ENCODE results near the gene CACNB4.
"Not testable (repeated sequence)": the region's sequence is repeated elsewhere in the genome, so short reads cannot be mapped to it uniquely, and the experiment has no call there.

Gene CACNB4

DNA sequence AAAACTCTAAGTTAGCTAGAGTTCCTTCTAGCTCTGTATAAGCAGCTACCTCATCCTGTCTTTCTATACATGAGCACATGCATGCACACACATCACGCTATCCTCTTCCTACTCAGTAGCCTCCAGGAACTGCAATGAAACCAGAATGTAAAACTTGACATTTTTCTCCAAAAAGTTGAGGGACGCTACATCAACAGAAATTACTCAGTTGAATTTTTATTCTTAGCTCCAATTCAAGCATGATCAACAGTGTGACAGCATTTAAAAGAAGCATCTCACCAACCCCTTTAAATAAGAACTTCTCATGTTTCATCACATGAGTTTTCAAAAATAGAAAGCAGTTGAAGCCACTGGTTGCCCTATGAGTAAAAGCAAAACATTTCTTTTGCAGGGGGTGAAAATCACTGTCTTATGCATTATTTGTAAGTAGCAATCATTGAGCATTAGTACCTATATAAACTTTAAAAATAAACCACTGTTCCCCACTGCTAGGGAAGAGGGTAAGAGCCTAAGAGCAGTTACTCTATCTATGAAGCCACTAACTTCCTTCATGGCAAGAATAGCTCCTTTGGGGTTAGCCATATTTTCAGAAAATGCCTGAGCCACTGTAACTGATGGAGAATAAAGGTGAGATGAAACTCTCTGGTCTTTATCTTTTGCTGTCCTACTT is 192.7 kb downstream of the CACNB4 start:
- DNase-seq (ENCODE audit: low read depth in 2 of 2) = no peak

DNA sequence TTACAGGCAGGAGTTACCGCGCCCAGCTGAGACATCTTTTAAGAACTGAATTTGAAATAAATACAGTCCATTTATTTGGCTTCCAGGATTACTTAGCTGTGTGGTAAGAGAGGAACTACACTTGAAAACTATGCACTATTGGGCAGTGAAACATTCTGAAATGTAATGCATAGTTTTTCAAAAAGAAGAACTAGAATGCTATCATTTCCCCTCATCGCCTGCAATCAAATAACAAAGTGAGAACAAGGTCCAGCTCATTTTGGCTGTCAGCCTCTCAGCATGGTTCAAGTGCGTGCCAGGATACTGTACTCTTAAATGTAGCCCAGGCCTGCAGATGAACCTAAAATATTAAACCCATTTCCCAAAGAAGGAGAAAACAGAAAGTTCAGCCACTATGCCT is 194.0 kb downstream of the CACNB4 start:
- no peak for DNase-seq (ENCODE audit: low read depth in 2 of 2)

DNA sequence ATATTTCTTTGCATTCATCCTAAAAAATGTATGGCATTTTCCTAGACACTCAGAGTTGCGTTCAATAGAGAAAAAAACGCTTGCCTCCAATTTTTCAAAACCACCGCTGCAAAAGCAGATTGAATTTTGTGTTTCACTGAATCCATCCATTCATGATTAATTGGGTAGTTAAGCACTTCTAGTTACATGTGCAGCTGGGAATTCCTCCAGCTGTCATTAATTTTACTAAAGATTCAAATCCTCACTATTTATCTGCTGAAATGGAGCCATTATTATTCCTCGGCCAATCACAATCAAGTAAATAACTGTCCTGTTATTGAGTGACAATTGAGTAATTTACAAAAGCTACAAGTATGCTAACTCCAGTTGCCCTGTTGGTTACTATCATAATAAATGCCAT is 194.8 kb downstream of the CACNB4 start:
- no peak for DNase-seq (ENCODE audit: low read depth in 2 of 2)

DNA sequence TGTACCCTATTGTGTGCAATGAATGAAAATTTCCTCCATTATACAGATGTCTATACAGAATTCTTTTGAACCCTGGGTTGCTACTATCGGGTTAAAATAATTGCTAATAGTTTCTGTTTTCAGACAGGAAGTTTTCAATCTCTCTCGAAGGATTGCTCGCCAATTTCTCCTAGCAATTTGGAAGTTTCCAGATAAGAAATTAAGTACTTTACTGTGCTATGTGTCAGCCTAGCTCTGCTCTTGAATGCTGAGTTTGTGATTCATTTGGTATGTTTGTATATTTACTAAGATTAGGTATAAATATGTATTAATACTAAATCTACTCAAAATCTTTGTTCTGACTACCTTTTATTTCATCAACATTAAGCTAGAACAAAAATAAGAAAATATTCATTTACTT is 196.0 kb downstream of the CACNB4 start:
- no peak for DNase-seq (ENCODE audit: low read depth in 2 of 2)

DNA sequence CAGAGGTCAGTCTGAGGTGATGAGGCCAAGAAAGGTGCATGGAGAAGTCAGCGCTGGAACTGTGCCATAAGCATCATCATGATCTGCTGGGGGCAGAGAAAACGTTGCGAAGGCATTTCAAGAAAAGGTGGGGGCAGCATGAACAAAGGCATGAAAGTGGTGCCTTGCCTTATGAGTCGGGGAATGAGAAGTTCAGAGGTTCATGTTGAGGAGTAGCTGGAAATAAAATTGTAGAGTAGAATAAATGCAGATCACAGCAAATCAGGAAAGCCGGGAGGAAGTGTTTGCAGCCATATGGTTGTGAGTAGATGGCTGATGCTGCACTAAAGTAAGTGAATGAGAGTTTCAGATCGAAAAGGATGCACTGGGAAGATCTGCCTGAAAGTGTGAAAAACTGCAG is 198.5 kb downstream of the CACNB4 start:
- DNase-seq (ENCODE audit: low read depth in 2 of 2) = no peak

DNA sequence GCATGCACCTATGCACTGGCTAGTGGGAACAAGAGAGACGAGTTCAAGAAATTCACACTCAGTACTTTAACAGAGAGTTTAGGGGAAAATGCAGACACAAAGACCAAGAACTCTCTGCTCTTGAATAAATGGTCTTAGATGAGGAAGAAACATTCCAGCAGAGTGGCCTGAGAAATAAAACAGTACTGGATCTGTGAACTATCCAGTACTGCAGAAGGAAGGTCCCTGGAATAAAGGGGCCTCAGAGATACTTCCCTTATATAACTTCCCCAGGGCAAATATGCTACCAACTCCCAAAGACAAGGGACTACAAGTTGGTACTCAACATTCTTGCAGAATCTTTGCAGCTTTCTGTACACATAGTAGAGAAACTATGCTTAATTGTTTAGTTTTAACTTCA is 199.7 kb downstream of the CACNB4 start:
- DNase-seq (ENCODE audit: low read depth in 2 of 2) = no peak

DNA sequence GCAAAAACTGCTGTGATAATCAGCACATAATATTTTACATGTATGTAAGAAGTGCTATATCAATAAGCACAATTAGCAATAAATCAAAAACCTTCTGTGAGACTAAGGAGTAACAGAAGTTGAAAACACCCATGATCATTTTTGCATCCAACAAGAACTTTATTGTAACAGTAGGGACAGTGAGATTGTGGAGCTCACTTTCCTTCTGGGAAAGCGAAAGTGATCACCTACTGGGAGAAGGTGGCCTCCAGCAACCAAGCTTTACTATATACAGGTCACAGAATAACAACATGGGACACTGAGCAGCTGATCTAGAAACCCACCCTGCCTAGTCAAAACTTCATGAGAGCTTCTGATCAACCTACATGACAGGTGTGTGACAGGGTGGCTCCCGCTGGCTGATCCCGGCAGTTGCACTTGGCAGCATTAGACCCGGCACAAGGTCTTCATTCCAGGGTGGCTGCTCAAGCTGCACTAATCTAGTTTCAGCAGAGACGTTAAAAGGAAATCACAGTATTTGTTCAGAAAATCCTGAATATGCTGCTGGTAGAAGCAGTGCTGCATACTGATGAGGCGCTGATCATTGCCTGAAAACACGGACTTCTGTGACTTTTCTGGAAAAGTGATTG is 207.2 kb downstream of the CACNB4 start:
- DNase-seq (ENCODE audit: low read depth in 2 of 2) = no peak

DNA sequence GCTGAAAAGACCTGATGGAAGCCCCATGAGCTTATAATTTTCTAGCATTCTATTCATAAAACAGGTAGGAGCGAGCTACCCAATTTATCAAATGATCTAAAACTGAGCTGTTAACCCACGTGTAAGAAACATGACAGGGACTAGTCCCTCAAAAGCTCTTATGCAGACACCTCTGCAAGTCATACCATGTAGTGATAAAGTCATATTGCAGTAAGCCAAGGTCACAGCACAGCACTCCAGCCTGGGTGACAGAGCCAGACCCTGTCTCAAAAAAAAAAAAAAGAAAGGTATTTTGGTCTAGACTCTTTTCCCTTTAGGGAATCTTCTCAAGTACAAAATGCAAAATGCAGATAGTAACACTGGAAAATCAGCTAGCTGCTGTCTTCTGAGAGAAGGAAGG is 211.7 kb downstream of the CACNB4 start:
- no peak for DNase-seq (ENCODE audit: low read depth in 2 of 2)

DNA sequence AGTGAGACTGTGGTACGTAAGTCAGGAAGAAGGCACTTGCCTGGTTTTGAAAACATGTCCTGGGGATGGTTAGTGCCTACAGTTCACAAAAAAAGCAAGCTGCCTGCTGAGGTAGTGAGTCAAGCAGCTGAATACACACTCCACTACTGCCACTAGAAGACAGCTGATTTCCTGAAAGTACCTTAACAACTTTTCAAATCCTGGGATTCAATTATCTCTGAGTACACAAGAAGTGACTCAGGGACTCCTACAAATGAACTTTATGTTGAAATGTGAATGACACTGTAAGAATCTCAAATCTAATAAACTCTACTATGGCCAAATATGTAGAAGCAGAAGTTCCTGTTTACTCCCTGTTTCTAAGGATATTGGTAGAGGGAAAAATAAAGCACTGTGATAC is 212.6 kb downstream of the CACNB4 start:
- DNase-seq (ENCODE audit: low read depth in 2 of 2) = no peak

DNA sequence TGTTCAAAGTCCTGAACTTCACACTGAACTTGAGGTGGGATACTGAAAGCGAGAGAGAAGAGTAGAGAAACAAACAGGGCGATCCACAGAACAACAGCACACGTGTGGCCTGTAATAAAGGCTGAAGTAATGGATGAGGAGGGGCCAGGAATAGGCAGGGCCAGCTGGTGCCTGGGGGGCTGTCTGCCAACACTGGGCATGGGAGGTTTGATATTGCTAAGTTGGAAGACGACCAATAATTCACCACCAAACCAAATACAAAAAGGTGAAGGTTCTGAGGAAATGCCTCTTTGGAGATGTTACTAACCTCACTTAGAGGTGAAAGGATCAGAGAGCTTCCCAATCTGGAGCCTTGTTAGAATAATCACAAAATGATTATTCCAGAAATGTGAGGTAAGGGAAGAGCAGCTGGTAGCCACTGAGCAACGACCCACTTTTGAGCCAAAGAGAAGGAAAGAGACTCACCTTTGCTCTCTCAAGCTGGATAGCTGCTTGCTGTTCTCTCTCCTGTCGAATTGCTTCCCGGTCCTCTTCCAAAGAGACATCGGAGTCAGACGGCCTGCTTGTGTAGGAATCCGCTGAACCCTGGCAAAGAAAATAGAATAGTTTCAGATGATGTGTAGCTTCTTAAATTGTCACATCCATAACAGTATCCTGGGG is 215.9 kb downstream of the CACNB4 start:
- DNase-seq (ENCODE audit: low read depth in 2 of 2) = no peak

DNA sequence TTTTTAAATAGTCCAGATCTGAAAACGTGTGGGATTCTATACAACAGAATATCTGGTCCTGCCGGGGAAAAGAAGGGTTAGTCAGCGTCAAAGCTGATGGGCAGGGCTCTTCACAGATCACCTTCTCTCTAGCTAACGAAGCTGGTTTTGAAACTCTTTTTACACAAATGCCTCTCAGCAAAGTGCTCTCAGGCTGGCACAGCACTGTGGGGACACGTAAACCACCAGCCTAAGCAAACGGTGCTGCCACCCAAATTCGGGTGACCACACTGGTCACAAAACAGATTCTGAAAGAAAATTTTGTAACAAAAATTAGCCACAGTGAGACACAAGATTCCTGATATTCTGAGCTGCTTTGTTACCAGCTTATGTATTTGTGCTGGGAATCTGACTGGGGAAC is 217.5 kb downstream of the CACNB4 start:
- DNase-seq (ENCODE audit: low read depth in 2 of 2) = no peak

DNA sequence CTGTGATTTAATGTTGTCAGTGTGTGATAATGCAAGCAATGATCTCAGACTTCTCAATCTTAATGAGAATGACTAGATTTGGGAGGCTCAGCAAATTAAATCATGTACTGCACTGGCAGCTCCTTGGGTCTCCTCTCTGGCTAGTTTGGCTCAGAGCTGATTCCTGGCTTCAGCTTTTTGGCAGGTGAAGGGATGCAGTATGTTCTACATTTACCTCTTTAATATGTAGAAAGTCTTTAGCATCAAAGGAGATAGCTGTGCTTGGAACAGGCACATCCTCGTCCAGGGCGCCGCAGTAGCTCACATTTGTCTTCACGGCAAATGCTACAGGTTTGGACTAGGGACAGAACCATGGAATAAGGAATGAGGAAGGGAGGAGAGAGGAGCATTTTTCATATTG is 218.3 kb downstream of the CACNB4 start:
- no peak for DNase-seq (ENCODE audit: low read depth in 2 of 2)

DNA sequence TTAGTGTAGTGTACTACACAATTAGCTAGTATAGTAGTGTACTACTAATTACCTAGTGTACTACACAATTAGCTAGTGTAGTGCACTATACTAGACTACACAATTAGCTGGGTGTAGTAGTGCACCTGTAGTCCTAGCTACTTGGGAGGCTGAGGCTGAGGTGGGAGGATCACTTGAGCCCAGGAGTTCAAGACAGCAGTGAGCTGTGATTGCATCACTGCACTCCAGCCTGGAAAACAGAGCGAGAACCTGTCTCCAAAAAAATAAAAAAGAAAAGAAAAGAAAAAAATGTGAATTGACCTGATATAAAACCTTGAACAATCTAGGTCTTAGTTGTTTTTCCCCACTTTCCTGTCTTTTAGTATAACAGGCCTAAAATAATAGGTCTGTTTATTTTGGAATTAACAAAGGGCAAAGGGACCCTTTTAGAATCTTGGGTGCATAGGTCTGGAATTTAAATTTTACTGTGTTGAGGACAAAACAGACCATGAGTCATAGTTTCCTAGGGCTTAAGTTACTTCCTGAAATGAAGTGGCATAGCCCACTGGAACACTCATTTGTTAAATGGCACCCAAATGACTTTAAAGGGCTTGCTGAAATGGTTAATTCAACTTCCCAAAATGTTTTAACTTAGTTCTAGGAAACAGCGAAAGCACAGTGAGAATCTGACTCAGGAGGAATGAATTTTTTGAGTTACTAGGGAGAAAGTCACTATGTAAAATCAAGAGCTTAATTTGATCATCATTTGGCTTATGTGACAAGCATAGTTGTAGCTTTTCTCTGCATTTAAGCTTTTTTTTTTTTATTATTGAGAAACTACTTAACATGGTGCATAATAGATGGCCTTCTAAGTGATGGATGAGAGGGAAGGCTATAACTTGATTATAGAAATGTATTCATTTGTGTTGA is 219.9 kb downstream of the CACNB4 start:
- no peak for DNase-seq (ENCODE audit: low read depth in 2 of 2)

DNA sequence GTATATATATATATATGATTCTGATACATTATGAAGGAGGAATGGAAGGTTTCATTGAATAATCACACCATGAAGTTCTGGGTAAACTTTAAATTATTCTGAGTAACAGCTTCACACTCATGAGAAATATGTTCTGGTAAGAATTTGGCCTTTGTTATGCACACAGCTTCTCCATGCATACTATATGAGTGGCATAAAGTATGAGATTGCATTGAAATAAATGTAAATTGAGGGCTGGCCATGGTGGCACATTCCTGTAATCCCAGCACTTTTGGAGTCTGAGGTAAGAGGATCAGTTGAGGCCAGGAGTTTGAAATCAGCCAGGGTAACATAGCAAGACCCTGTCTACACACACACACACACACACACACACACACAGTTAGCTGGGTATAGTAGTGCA is 220.6 kb downstream of the CACNB4 start:
- no peak for DNase-seq (ENCODE audit: low read depth in 2 of 2)

DNA sequence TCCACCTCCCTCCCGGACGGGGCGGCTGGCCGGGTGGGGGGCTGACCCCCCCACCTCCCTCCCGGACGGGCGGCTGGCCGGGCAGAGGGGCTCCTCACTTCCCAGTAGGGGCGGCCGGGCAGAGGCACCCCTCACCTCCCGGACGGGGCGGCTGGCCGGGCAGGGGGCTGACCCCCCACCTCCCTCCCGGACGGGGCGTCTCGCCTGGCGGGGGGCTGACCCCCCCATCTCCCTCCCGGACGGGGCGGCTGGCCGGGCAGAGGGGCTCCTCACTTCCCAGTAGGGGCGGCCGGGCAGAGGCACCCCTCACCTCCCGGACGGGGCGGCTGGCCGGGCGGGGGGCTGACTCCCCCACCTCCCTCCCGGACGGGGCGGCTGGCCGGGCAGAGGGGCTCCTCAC is 223.2 kb downstream of the CACNB4 start:
- not testable (repeated sequence) for DNase-seq (ENCODE audit: low read depth in 2 of 2)

DNA sequence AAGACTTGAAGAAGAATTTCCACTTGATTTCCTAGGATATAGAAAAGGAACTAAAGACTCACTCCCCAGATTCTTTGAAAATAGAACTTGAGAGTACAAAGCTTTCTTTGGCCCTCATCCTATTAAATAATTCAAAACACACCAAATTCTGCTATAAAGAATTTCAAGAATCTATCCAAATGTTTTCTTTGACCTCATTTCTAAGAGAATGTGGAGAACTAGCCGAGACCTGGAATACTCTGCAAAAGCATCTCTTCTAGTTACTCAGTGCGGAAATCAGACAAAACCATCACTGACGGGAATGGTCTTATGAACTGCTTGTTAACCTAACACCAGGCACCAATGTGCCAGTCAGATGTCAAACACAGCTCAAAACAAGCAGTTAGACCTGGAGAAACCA is 226.4 kb downstream of the CACNB4 start:
- DNase-seq (ENCODE audit: low read depth in 2 of 2) = no peak

DNA sequence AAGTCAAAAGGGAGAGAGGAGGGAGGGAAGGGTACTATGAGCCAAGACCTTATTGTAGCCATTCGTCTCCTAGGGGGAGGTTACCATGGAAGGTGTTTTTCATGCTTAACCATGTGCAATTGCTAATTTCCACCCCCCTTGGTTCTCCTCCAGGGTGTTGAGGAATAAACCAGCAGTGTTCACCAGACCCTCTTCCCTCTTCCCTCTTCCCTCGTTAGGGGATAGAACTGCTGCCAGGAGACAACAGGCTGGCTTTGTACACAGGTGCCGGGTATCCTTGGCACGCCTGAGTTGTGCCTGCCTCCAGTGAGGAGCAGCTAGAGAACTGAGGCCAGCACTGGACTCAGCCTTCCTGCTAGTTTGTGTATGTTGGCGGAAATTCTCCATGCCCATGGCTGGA is 229.6 kb downstream of the CACNB4 start:
- DNase-seq (ENCODE audit: low read depth in 2 of 2) = no peak

DNA sequence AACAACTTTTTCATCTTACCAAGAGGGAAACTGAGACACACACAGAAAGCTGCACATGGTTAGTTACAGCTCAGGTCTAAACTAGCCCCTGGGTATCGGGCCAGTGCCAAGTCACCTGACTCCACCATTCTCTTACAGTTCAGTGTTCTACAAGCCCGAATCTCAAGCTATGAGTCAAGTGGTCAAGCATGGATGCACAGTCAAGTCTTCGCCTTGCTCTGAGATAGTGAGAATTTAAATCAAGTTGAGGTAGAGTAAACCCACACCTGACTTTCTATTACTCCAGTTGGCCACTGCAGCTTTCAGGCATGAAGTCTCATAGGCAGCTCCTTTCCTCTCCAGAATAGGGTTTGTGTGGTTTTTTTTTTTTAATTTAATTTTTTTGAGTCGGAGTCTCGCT is 236.1 kb downstream of the CACNB4 start:
- DNase-seq (ENCODE audit: low read depth in 2 of 2) = no peak

DNA sequence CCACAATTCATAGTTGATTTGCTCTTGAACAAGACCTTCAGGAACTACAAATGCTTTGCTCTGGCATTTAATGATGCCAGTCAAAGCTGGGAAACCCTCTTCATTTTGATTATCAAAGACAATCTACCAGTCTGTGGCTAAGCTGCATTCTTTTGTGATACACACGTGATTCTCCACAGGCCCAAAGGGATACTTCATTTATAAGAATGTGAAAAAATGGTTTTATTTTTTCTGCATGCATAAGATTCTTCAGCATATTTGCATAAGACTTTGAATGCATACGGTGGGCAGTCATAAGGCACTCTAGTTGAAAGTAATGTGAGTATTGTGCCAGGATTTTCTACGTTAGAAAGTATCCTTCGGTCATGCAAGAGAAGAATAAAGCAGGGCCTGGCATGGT is 237.7 kb downstream of the CACNB4 start:
- DNase-seq (ENCODE audit: low read depth in 2 of 2) = no peak

DNA sequence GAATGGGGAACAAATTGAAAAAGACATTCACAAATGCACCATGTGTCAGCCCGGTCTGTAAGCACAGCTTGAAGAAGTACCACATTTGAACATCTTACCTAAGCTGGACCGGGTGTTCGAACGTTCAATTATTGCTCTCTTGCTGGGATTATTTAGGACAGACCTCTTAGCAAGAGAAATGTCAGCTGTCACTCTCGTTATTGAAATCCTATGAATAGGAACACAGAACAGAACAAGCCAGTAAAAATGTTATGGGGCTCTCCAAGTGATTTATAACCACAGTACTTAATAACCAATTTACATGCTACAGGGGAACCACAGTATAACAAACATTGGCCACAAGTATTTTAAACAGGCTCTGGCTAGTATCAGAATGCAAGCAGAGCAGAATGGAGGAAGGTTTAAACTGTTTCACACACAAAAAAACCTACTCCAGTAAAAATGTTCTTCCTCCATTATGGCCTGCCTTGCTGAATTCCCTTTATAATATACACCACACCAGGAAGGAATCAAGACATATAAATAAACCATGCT is 238.2 kb downstream of the CACNB4 start:
- DNase-seq (ENCODE audit: low read depth in 2 of 2) = no peak

DNA sequence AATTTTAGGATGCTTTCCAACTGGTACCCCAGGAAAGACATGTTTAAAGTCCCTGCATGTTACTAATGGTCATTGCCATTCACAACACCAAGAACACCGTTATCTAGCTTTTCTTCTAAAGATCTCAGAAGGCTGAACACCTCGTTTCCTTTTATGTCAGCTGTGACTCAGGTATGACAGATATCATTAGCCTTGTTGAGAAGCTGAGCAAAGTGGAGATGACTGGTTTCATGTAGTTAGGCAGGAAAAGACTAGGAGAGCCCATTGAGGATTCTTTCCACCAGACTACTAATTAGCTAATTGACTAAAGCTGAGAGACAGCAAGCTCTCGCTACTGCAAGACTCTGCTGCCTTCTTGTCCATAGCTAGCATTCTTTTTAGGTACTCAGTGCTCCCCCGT is 238.6 kb downstream of the CACNB4 start:
- no peak for DNase-seq (ENCODE audit: low read depth in 2 of 2)

DNA sequence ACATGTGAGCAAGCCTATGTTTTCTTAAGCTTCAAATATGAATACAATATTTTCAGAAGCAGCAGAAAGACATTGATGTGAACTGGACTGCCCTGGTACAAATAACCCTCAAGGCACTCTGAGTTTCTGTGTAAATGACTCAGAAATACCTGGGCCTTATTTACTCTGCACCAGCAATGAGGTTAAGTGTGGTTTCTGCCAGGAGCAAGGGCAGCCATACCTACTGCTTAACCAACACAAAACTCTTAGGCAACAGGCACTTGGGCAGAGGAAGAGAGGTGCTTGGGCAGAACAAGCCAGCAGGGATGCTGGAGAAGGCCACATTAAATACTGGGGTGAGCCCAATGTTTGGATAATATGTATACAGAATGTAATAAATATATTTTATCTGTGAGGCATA is 241.2 kb downstream of the CACNB4 start:
- DNase-seq (ENCODE audit: low read depth in 2 of 2) = no peak

Data from stimulated activated CD4-positive, alpha-beta T cell treated with anti-CD3 and anti-CD28 coated beads, Interleukin-1b, Interleukin-23, amount 100 ng/mL, for 4 hours (primary cell).